NCI-H69 (cell line): Measurements from ENCODE around the gene DPYSL4.
"Not testable (repeated sequence)": the region's sequence is repeated elsewhere in the genome, so short reads cannot be mapped to it uniquely, and the experiment has no call there.

ENCODE experiments used
- DNase-seq: peaks from one replicate; lab custom pipeline; 2025; lab: John Stamatoyannopoulos, UW

Gene DPYSL4

GRCh38 chr10:132207536-132208461 lies 21.1 kb downstream of the DPYSL4 start:
- DNase-seq, result no peak

GRCh38 chr10:132208462-132209050 lies 21.8 kb downstream of the DPYSL4 start:
- DNase-seq, result no peak

DNA sequence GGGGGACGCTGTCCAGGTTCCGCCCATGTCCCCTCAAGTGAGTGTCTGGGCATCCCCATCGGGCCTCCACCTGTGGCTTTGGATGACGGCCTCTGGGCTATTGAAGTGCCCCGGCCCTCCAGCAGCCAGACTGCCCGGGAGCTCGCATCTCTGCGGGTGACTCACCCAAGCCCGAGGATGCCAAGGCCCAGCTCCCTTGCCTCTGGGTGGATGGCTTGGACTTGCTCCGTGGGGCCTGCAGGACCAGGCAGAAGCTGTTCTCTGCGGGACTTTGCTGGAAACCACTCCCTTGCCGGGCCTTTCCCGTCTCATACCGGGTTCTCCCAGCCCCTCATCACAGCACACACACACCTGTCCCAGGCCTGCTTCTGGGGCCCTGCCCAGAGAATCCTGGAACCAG lies 22.4 kb downstream of the DPYSL4 start:
- DNase-seq, result no peak

DNA sequence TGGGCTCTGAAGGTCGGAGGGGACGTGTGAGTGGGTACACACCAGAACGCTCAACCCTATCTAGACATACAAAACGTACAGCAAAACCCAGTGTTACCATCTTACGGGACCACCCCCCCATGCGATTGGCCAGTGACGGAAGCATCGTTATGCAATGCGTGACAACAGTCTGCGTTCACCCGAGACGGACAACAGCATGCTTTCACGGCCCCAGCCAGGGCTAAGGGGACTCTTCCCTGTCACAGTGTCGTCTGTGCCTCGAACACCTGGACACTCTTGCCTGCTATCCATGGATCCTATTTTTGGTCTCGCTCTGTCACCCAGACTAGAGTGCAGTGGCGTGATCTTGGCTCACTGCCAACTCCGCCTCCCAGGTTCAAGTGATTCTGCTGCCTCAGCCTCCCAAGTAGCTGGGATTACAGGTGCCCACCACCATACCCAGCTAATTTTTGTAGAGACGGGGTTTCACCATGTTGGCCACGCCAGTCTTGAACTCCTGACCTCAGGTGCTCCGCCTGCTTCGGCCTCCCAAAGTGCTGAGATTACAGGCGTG lies 23.3 kb downstream of the DPYSL4 start:
- DNase-seq, result no peak

DNA sequence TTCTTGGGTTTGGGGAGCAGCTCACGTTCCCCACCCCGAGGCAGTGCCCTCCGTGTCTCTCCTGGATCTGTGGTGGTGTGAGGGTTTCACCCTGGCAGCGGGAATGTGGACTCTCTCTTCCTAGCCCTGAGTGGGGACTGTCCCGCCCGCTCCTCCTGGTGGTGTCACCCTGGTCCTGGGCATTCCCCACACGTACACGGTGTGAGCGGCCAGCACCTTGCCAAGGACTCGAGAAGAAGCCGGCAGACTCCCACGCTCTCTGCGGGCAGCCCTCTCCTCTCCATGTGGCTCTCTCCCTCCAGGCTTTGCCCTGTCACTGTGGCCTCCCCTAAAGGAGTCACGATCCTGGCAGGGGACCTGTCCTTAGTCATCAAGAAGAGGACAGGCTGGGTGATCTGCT lies 24.0 kb downstream of the DPYSL4 start:
- DNase-seq, result no peak

- DNase-seq, result no peak
Measured at GRCh38 chr10:132211246-132211645, 24.5 kb downstream of the DPYSL4 start.

- DNase-seq, result no peak
Measured at GRCh38 chr10:132212816-132213215, 26.1 kb downstream of the DPYSL4 start.

DNA sequence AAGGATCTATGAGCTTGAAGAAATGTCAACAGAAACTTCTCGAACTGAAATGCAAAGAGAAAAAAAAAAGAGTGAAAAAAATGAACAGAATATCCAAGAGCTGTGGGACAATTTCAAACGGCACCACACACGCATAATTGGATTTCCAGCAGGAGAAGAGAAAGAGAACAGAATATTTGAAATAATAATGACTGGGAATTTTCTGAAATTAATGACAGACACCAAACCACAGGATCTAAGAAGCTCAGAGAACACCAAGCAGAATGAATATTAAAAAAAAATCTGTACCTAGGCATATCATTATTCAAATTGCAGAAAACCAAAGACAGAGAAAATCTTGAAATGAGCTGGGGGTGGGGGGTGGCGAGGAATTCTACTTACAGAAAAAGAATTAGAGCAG lies 27.2 kb downstream of the DPYSL4 start:
- DNase-seq, result no peak

DNA sequence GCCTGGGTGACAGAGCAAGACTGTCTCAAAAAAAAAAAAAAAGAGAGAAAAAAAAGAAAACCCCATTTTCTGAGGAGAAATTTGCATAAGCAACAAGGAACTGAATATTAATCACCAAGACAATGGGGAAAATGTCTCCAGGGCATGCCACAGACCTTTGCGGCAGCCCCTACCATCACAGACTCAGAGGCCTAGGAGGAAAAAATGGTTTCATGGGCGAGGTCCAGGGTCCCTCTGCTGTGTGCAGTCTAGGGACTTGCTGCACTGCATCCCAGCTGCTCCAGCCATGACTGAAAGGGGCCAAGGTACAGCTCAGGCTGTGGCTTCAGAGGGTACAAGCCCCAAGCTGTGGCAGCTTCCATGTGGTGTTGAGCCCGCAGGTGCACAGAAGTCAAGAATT lies 29.7 kb downstream of the DPYSL4 start:
- DNase-seq, result not testable (repeated sequence)

- DNase-seq, result no peak
Measured at GRCh38 chr10:132219486-132219885, 32.7 kb downstream of the DPYSL4 start.

DNA sequence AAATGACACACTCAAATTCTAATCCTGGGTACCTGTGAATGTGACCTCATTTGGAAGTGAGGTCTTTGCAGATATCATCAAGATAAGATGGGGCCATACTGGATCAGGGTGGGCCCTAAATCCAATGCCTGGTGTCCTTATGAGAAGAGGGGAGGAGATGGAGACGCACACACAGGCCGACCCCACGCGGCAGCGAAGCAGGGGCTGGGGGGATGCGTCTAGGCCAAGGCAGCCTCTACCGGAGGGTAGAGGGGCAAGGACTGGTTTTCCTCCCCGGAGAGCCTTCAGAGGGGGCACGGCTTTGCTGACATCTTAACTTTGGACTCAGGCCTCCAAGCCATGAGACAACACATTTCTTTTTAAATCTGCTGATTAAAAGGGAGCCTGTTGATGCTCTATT lies 33.3 kb downstream of the DPYSL4 start:
- no peak for DNase-seq

- not testable (repeated sequence) for DNase-seq
Measured at GRCh38 chr10:132220996-132221395, 34.2 kb downstream of the DPYSL4 start.

DNA sequence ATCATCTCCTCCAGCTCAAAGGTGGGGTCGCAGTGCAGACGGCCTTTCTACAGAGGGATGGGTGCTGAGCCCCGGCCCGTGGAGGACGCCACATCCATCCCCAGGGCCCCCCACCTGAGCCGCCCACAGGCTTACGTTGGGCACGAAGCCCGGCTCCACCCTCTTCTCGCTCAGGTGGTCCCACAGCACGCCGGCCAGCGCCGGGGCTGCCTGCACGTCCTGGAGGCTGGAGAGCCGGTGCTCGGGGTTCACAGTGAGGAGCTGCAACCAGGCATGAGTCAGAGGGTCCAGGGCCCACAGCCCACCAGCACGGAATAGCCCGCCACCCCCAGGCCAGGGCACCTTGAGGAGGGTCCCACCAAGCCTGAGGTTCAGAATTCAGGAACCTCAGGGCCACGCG lies 36.0 kb downstream of the DPYSL4 start:
- DNase-seq, result no peak

GRCh38 chr10:132223156-132223590 lies 36.4 kb downstream of the DPYSL4 start:
- DNase-seq, result no peak

DNA sequence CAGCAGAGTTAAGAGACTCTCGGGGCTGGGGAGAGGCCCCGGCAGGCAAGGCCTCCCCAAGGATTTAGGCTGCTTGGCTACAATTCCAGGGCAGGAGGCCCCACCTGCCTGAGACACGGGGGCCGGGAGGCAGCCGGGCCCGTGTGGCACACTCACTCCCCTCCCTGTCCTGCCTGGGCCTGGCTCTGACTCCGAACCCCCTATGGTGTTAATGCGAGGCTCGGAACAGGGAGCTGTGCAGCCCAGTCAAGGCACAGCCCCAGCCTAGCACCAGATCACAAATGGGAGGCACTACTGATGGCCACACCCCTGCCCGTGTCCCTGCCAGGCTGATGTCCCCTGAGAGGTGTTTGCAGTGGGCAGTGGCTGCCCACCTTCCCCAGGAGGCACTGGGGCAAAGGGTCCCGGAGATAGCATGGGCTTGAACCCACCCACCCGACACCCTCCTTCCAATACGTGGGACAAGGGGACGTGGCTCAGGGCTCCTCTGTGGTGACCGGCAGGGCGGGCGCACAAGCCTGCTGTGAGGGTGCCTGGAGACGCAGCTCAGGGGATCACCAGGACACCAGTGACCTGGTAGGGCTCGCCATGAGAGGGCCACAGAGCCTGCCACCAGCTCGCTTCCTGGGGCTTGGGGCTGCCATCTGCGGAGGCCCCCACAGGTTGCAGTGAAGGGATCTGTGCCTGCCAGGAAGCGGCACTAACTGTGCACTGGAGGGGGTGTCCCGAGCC lies 37.0 kb downstream of the DPYSL4 start:
- no peak for DNase-seq

DNA sequence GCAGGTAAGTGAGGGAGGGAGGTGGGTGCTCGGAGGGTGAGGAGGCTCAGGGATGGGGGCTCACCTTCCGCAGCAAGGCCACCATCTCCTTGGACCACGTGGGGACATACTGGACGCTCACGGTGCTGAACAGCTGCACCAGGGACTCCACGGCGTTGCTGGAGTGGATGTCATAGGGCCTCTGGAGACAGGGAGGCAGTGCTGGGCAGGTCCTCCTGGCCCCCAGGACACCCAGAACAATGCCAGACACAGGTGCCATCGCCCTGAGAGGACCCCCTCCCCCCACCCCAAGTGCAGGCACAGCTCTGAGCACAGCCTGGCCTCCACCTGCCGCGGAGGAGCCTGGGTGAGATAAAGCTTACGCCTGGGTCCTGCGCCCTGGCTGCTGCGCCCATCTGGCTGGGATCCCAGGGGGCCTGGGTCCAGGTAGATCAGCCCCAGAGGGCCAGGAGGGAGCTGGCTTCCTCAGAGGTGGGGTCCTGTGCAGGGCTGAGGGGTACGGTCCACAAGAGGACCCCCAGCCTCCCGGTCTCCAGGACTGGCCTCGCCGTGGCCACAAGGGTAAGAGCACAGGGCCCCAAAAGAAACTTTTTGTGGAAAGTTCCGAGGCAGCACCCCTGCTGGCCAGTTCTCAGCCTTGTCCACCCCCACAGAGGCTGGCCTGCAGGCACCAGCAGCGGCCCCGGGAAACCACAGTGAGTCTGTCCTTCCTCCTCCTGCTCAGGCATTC lies 37.8 kb downstream of the DPYSL4 start:
- no peak for DNase-seq

- no peak for DNase-seq
Measured at GRCh38 chr10:132225073-132225848, 38.5 kb downstream of the DPYSL4 start.

DNA sequence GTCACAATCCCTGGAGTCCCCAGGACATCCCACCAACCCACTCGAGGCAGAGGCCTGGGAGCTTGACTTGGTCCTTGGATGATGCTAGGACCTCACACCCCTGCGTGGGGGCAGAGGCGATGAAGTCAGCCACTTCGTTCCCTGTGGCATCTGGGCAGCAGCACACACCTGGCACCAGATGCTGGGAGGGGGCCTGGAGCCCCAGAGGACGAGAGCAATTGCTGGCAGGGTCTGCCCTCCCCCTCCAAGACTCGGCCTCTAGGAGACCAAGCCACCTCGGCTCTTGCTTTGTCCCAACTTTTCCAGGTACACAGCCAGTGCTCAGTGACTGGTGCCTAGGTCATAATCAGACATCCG lies 39.1 kb downstream of the DPYSL4 start:
- no peak for DNase-seq

GRCh38 chr10:132226586-132227405 lies 40.0 kb downstream of the DPYSL4 start:
- DNase-seq, result peak; percentile 80

- DNase-seq, result no peak
Measured at GRCh38 chr10:132227851-132228390, 41.2 kb downstream of the DPYSL4 start.
